ENCODE results near the gene COL6A3. TPM values are rescaled to one million over a fixed set of nuclear protein-coding genes. Genes with fewer than 3 reads are reported as not detected.

COL6A3 gene
- total RNA-seq, 1 experiment from 2014 or later, result 251 TPM

DNA sequence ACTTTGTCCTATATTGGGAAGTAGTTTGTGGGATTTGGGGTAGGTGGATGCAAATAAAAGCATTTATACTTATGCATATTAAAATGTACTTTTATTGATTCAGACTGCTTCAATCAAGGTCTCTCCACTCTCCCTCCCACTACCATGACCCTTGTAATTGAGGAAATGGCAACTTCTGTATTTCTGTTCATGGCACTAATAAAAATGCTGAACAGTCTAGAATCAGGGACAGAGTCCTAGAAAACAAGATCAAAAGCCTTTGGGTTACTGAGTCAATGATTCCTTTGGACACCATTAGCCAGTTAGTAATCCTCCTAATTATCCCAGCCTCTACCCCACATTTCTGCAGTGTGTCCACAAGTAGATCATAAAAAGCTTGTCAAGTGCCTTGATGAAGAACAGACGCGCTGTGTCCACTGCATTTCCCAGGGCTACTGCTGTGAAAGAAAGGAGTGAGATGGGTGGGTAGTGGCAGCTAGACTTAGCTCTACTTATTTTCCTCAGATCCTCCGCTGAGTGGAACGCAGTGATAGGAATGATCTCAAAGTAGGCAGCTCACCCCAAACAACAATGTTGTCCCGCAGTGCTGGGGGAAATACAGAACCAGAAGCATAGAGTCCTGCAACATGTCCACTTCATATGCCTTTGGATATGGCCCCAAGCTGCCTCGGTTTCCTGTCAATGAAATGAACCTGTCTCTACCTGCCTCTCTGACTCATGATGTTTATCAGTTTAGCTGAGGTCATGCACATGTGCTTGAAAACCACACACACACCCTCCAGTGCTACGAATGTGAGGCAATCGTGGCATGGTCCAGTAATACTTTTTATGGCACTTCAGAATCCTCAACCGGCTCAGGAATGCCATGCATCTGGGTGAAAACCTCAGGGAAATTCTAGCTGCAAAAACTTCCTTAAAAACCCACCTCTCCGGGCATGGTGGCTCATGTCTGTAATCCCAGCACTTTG, 115.5 kb downstream of the COL6A3 start:
- DNase-seq (ENCODE audit: low read depth), result peak; percentile 61

DNA sequence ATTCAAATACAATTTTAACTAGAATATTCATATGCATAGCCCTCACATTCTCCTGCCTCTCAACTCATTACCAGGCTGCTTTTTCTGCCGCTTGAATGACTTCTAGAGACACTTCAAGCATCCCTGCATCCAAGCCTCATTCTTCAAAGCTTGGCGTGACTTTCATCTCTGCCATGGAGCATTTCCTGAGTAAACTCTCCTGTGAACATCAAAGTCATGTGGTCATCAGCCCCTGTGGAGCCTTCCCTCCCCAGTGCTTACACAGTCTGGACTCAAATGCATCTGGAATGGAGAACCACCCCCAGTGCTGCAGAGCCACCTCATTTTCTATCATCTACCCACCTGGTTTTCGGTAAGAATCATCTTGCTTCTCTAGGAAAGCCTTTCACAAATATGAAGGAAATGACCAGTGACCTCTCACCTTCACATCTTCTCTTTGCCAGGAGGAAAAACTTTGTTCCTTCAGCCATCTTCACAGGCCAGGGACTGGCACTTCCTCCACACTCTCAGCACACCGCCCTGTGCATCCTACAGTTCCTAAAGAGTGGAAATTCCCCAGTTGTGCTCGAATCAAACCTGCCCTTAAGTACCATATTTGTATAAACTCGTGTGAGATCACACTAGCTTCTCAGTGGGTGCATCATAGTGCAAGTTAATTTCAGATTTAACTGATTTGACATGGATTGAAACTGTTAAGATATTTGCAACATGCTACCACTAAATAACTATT, 116.4 kb downstream of the COL6A3 start:
- no peak for DNase-seq (ENCODE audit: low read depth)

DNA sequence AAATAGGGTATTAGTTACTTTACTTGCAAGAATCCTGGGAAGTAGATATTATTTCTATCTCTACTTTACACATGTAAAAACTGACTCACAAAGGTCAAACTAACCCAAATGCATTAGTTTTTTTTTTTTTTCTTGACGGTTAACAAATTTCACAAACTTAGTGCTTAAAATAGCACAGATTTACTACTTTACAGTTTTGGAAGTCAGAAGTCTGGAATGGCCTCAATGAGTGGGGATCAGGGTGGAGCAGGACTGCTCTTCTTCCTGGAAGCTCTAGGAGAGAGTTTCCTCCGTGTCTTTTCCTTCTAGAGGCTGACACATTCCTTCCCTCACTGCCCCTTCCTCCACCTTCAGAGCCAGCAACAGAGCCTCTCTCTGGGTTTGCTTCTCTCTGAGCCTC, 117.2 kb downstream of the COL6A3 start:
- DNase-seq (ENCODE audit: low read depth), result no peak

DNA sequence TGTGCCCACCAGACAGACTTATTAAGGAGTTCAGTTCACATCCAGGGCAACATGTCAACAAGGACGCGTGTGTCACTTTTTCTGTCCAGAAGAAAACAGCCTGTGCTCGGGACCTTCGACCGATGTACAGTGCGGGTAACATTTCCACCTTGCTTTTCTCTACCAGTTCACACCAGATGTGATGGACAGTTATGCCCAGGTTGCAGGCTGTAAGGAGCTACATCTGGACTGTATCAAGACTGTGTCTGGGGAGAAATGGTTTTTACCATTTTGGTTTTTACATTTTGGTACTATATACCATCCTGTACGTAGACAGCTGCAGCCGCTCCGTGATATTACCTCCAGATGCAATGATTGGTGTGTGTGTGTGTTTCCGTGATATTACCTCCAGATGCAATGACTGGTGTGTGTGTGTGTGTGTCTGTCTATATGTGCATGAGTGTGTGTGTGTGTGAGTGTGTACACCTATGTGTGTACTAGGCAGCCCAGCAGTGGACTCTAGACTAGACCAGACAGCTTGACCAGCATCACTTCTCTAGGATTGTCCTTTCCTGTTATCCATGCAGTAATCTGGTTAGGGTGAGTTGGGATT, 118.0 kb downstream of the COL6A3 start:
- peak; percentile 42 for DNase-seq (ENCODE audit: low read depth)

DNA sequence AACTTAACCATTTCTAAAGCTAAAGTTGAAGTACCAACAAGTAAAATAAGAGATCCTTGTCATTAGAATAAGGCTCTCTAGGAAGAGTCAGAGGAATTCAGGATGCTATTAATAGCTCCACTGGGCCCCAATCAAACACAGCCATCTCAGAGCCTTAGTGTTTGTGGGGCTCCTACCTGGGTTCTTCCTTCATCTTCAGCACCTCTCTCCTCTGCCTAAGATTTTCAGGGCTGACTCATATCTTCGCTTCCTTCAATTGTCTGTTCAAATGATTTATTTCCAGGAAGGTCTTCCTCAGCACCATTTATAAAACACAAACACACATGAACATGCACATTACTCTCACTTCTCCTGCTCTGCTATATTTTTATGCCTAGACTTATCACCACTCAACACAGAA, 119.5 kb downstream of the COL6A3 start:
- peak; percentile 29 for DNase-seq (ENCODE audit: low read depth)

DNA sequence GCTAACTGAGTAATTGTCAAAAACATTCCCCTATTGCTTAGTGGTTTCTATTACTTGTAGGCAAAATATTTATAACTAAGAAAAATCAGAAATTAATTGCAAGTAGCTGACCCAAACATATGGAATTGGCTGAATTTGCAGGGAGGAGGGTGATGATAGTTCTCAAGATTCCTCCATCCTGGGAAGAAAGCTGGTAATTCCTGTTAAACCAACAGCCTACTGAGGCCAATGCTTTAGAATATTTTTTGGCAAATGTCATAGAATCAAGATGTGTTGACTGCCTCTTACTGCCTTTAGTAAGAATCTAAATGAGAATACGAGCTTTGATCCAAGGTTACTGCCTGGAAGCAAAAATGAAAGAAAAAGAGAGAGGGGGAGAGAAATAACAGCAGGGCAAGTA, 120.0 kb downstream of the COL6A3 start:
- no peak for DNase-seq (ENCODE audit: low read depth)

DNA sequence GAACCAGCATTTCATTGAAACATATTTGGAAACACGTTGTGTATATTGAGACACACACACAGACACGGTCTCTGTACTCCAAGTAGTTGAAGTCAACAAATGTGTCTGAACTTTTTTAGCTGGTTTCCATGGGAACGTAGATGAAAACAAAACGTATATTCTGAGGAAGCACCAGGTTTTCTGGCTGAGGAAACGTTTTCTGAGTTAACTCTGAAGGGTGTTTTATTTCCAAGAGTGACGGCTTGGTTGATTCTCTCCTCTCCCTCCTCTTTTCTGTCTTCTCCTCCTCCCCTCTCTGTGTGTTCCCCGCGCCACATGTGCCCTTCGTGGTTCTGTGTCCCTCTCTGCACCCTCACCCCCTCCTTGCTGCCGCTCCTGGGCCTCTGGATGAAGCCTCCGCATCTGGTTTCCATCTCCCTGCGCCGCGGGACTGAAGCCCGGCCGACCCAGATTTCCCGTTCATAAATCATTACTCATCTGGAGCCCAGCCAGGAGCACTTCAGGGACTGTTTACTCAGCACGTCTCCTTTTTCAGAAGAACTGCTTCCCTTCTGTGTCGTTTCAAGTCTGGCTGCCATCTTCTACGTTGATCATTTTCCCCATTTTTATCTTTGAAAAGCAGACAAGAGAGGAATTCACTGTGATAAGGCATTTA, 122.7 kb downstream of the COL6A3 start:
- peak; percentile 96 for DNase-seq (ENCODE audit: low read depth)

DNA sequence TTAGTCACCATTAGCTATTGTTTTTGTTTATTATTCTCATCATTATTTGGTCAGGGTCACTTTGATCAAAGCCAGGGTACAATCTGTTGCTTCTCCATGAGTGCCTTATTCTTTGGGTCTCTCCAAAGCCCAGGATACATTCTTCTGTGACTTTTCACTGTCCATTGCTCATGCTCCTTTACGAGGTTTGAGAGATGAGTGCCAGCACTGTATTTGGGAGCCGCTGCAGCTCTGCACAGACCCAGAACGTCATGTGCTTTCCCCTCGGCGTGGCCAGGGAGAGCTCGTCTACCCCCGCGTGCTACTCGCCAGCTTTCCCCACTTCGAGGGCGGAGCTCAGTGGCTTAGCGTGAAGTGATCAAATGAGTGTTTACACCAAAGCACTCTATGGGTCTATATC, 123.7 kb downstream of the COL6A3 start:
- no peak for DNase-seq (ENCODE audit: low read depth)

DNA sequence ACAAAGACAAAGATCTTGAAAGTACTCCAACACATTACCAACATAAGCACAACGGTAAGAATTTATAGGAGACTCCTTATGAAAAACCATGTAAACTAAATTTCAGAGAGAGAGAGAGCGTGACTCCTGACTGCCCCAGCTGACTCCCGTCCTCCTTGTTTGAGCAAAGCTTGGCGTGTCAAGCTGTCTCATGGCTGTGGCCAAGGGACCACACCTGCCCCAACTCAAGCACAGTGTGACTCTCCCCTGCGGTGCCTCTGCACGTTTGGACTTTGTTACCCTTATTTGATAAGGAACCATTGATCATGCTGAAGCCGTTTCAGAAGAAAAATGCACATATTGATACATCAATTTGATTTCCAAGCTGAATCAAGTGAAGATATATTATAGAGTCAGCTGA, 124.8 kb downstream of the COL6A3 start:
- no peak for DNase-seq (ENCODE audit: low read depth)

DNA sequence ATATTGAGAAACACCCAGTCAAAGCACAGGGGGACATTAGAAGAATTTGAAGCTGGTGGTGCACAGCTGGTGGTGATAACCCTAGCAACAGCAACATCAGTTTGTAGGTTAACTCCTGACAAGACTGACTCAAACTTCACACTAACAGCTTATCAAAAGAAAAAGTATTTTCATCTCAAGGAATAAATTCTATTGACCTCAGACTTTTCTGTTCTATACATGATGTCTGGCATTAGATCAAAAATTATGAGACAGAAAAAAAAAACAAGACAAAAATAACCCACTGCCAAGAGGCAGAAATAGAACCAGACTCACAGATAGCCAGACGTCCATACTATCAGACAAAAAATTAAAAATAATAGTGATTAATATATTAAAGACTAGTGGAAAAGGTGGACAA, 126.1 kb downstream of the COL6A3 start:
- no peak for DNase-seq (ENCODE audit: low read depth)

DNA sequence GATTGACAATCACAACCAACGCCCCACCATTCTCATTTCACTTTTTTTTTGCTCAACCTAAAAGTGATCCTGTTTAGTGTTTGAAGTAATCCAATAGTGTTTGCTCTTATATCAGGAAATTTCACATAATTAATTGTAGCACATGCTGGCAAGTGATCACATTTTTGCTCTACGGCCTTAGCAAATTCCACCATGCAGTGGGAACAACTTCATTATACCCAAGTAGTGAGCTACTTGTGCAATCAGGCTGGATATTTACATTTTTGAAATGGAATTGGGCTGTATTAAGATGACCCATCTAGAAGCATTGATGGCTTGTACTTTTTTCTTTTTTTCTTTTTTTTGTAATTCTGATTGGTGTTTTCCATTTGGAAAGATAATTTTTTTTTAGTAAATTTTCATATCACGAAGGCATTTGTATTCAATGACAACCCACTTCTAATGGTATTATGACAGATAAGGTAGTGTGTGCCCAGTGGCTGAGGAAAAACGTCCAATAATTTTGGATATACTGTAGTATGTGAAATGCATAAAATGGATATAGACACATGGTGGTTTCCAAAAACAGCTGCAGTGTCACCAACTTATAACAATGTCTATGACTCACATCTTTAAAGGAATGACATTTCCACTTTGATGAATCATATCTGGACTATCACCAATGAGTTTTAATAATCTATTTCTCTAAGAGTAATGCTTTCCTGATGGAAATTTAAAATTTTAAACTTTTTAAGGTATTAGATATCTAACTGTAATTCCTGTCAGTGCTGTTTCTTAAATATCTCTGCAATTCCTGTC, 130.6 kb downstream of the COL6A3 start:
- DNase-seq (ENCODE audit: low read depth), result peak; percentile 32

DNA sequence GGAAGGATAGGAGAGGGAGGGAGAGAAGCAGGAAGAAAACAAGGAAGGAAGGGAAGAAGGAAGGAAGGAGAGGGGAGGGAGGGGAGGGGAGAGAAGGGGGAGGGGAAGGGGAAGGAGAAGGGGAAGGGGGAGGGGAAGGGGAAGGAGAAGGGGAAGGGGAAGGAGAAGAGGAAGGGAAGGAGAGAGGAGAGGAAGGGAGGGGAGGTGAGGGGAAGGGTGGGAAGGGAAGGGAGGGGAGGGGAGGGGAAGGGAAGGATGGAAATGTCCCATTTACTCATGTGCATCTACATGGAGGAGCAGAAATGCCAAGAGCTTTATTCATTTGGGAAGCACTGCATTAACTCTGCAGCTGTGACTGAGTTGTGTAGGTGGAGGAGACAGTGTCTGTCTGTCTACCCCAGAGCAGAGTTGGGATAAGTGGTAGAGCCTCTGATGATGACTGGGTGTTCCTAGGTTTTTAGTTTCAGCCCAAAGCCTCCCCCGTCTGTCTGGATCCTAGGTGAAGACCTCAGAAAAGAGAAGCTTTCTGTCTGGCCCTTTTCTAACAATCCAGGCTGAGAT, 131.3 kb downstream of the COL6A3 start:
- DNase-seq (ENCODE audit: low read depth), result no peak

DNA sequence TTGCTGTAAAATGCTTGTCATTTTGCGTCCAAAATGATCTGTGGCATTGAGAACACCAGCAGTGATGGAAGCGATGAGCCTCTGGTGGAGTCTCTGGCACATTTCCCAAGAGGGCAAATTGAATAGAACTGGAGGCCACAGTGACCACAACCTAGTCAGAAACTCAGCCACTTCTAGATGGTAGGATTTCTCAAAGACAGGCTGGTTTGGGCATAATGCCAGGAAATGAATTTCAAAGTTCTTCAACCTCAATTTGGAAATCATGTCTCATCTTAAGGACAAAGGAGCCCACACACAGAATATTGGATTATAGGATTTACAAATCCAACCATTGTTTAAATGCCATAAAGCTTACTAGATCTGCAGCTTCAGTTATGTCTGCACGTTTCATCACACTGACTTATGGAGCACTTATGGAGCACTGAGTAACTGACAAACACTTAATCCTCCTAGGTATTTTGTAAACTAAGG, 132.1 kb downstream of the COL6A3 start:
- DNase-seq (ENCODE audit: low read depth), result peak; percentile 97

DNA sequence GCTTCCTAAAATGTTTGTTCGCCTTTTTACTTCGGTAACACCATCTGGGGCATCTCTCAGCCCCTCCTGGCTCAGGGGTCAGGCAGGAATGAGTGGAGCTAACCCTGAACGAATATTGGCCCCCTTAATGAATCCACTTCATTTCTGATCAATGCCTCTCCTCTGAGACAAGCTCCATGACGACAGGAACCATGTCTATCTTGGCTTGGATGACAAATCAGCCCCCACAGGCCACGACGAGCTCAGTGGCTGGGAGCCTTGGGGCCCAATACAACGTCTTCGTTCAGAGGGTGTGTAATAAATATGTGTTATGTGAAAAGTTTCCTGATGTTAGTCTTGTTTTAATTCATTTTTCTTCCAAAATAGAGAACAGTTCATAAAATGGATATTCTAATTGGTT, 133.0 kb downstream of the COL6A3 start:
- no peak for DNase-seq (ENCODE audit: low read depth)

DNA sequence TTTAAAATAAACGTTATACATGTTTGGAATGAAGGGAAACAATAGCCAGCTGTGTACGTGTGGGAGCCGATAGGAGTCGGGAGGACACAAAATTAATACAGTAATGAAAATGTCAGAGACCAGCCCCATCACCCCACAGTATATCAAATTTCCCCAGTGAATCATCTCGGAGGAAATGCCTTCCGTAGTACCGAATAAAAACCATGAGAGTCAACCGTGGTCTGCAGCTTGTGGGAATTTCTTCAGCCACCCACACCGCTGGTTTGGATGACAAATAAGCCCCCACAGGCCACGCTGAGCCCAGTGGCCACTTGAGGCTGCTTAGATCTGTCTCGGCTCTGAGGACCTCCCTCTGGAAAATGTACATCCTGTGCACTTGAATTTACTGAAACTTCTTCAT, 133.7 kb downstream of the COL6A3 start:
- DNase-seq (ENCODE audit: low read depth), result peak; percentile 98

DNA sequence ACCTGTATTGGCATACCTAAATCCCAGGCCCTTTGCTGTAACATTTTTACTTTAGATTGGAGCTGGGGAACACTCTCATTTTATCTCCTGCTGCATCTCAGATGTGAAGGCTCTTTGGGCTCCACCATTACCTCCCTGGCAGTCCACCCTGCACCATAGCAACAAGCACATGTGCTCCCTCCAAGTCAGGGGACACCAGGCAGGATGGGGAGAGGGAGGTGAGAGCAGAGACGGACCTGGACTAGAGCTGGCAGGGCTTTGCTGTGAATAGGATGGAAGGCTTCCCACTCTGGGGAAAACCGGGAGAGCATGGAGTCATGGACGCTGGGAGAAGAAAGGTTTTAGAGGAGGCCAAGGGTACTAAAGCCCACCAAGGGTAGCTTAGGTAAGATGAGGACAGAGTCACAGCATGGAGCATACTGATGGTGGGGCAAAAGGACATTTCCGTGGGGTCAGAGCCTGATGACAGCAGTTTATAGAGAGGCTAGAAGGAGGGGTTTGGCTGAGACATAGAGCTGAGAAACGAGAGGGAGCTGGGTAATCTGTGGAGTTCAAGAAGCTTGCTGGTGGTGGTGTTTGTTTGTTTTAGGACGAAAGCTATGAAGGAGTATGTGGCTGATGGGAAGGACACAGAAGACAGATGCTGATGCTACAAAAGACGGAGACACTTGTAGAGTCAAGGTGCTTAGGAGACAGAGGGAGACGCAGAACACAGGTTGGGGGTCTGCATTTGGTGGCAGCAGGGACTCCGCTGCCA, 134.8 kb downstream of the COL6A3 start:
- DNase-seq (ENCODE audit: low read depth), result no peak

DNA sequence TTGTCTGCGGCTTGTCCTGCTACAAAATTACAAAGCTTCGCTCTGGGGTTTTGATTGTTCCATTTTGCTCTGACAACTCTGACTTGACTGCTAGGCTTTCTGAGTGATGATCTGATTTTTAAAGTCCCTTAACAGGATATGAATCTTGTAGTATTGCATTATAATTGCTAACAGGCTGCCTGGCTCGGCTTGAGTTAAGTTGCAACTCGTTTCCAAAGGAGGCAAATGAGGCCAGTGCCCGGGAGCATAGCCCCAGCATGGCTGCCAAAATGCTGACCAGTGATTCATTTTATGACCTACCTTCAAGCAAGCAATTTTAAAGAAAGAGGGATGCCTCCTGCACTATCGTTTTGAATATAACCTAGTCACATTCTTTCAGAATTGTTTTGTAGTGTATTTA, 135.4 kb downstream of the COL6A3 start:
- no peak for DNase-seq (ENCODE audit: low read depth)

DNA sequence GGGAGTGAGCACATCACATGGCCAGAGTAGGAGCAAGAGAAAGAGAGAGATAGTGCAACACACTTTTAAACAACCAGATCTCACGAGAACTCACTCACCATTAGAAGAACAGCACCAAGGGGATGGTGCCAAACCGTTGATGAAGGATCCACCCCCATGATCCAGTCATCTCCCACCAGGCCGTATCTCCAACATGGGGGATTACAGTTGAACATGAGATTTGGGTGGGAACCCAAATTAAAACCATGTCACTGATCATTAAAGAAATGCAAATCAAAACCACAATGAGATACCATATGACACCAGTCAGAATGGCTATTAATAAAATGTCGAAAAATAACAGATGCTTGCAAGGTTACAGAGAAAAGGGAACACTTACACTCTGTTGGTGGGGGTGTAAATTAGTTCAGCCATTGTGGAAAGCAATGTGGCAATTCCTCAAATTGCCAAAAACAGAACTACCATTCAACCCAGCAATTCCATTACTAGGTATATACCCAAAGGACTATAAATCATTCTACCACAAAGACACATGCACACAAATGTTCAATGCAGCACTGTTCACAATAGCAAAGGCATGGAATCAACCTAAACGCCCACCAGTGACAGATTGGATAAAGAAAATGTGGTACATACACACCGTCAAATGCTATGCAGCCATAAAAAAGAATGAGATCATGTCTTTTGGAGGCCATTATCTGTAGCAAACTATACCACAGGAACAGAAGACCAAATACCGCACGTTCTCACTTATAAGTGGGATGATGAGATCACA, 137.1 kb downstream of the COL6A3 start:
- no peak for DNase-seq (ENCODE audit: low read depth)

Measured in HT1080 (cell line).